ENCODE data around the gene NPFF.
"Not testable (repeated sequence)": the region's sequence is repeated elsewhere in the genome, so short reads cannot be mapped to it uniquely, and the experiment has no call there.

Gene NPFF

DNA sequence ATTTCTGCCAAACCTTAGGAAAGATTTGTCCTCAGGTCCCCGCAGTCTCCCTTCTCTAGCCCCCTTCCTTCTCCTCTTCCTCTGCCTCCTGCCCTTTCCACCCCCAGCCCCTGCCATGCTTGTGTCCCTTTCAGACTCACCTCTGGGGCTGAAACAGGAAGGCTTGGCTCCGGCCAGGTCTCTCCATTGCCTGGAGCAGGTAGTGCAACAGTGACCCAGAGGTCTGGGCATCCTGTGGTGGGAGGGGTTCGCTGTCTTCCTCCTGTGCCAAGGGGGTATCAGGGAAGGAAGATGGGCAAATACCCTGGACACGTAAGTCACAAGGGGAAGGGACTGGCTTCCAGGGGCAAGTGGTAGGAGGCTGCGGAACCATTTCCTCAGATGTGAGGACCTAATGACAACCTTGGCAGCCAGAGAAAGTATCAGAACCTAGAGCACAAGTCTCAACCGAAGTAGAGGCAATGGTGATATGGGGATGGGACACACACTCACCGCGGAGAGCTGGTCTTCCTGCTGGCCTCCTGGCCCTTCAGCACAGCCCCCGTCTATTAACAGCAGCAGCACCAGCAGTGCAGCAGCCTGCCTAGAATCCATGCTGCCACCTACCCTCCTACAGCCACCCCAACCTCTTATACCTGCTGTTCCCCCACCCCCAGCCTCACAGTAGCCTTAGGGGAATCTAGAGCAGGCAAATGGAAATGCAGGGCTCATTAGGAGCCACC, at the start of gene NPFF:
Gene NPFF (minus strand): TSS at position 604 of the 722 bp plus-strand sequence. CDS start 10 bp downstream, at position 594.
- FAIRE-seq = no peak

- no peak for FAIRE-seq
Measured at GRCh38 chr12:53552361-53553327, 45.4 kb upstream of the NPFF start.

- no peak for FAIRE-seq
Measured at GRCh38 chr12:53551889-53552291, 44.6 kb upstream of the NPFF start.

DNA sequence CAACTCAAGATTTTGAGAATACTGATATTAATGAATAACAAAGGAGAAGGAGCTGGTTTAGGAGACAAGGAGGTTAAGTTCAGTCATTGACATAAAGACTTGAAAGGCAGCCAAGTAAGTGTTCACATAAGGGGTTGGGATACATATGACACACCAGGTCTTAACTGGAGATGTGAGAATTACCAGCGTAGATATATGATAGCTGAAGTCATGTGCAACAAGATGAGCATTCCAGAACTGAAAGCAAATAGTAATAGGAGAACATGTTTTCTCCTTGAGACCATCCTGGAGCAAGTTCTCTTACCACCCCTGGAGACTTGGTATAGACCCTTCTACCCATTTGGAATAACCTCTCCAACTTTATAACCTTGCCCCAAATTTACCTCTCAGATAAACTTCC, 43.3 kb upstream of the NPFF start:
- no peak for FAIRE-seq

- FAIRE-seq = not testable (repeated sequence)
Measured at GRCh38 chr12:53550131-53550530, 42.8 kb upstream of the NPFF start.

DNA sequence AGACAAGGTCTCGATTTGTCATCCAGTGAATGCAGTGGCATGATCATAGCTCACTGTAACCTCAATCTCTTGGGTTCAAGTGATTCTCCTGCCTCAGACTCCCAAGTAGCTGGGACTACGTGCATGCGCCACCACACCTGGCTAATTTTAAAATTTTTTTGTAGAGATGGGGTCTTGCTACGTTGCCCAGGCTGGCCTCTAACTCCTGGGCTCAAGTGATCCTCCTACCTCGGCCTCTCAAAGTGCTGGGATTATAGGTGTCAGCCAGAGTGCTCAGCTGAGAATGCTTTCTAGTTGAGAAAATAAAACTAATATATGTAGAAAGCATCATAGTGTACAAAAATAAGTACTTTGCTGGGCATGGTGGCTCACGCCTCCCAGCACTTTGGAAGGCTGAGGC, 41.1 kb upstream of the NPFF start:
- not testable (repeated sequence) for FAIRE-seq

DNA sequence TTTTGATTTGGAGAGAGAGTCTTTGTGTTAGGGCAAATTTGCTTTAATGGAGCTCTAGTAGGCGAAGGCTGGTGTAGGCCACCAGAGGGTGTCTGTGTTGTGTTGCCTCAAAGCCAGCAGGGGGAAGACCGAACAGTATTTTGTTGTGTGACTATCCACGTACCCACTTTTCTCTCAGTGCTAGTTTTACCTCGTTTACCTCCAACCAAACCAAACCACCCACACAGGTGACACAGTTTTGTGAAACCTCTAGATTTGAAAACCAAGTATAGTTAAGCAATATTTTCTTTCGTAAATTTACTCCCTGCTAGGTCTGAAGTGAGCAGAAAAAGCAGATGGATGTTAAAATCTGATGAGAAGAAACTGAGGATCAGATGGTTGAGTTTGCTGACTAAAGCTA, 36.3 kb upstream of the NPFF start:
- FAIRE-seq = no peak

GRCh38 chr12:53539526-53539925, 32.2 kb upstream of the NPFF start:
- no peak for FAIRE-seq

DNA sequence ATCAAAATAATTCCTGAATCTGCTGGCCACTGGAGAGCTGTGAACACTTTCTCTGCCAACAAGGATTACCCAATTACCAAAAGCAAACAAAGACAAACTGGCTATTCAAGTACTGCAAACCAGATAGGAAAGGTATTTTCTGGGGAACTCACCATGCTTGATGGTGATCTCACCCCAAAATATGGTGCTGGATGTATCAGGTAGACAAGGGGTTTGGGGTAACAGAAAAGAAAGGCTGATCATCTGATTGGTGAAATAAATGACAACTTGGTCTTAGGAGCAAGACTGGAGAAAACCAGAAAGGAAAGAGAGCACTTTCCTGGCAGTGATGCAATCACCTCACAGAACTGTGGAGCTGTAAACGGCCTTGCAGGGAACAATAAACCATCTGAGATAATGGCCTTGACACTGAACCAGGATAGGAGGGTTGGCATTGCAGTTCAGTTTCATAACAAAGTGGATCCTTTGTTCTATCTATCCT, 31.0 kb upstream of the NPFF start:
- FAIRE-seq = no peak

GRCh38 chr12:53536962-53537361, 29.7 kb upstream of the NPFF start:
- no peak for FAIRE-seq

GRCh38 chr12:53533471-53533870, 26.2 kb upstream of the NPFF start:
- FAIRE-seq = no peak

DNA sequence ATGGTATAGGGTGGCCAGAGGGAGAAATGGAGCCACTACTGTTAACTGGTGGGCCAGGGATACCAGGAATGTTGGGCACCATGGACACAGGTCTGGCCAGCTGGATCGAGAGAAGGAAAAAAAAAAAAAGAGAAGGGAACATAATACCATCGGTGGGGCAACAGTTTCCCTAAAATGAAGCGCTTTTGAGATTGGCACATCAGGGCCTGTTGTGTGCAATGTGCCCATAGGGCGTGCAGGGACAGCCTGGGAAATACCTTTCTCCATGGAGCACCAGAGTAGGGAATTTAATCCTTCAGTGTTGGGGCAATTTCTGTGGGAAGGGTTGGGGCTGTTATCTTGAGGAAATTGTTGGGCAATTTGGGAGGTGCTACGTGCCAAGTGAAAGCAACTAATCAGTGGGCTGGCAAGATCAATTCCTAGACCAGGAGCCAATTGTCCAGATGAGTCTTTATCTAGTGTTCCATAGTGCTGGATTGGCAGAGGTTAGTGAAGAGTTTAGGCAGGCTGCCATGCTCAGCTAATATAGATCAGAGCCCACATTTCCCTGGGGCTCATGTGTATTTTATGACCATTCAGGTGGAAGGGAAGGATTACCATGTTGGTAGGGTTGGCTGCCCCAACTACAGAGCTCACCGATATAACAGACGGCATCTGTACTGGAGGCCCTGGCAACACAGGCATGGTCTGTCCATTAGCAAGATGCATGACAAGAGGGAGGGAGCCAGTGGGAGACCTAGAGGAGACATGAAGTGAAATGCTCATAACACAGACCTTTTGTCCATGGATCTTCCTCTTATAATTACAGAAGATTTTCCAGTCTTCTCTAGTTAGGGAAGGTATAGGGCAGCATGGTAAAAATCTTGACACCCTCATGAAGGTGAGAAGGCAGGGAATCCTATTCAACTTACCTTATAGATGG, 25.5 kb upstream of the NPFF start:
- no peak for FAIRE-seq

GRCh38 chr12:53532021-53532420, 24.7 kb upstream of the NPFF start:
- no peak for FAIRE-seq

GRCh38 chr12:53530920-53531319, 23.6 kb upstream of the NPFF start:
- FAIRE-seq = no peak

DNA sequence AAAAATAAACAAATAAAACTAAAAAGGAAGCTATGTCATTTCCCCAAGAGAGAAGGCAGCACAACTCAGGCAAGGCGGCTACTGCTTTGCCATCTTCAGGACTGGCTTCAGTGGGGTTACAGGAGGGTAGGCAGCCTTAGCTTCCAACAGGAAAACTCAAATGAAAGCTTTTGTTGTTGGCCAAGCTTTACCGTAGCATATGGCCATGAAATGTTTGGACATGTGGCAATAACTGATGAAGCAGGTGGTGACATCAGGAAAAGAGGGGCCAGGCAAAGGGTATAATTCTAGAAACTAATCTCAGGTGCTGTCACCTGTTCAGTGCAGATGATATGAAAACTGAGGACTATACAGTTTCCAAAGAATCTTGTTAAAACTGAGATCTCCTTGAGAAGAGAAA, 22.8 kb upstream of the NPFF start:
- no peak for FAIRE-seq

DNA sequence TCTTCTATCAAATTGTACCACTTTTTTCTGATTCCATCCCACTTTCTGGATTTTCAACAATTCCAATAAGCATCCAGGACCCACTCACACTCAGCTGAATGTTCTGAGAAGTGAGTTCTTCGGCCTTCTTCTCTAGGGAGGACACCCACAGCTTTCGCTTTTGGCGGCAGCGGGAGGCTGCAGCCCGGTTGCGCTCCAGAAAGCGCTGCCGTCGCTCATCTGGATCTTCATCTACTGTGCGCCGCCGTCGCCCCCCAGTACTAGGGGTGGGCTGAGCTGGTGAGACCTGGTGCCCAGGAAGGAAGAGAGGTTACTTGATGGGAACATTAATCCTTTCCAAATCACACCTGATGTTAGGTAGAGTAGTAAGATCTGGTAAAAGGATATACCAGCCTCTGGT, 17.2 kb upstream of the NPFF start:
- FAIRE-seq = no peak

- FAIRE-seq = no peak
Measured at GRCh38 chr12:53523131-53523530, 15.8 kb upstream of the NPFF start.

DNA sequence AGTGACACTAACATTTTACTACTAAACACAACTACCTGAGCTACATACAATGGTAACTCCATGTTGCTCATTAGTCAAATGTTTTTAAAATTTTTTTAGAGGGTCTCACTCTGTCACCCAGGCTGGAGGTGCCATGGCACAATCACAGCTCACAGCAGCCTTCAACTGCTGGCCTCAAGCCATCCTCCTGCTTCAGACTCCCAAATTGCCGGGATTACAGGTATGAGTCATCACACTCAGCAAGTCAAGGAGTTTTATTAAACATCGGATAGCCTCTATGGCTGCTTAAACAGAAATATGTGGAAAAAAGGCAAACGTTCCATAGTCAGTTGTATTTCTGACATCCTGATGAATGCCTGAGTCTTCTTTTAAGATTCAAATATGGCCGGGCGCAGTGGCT, 11.1 kb upstream of the NPFF start:
- no peak for FAIRE-seq

DNA sequence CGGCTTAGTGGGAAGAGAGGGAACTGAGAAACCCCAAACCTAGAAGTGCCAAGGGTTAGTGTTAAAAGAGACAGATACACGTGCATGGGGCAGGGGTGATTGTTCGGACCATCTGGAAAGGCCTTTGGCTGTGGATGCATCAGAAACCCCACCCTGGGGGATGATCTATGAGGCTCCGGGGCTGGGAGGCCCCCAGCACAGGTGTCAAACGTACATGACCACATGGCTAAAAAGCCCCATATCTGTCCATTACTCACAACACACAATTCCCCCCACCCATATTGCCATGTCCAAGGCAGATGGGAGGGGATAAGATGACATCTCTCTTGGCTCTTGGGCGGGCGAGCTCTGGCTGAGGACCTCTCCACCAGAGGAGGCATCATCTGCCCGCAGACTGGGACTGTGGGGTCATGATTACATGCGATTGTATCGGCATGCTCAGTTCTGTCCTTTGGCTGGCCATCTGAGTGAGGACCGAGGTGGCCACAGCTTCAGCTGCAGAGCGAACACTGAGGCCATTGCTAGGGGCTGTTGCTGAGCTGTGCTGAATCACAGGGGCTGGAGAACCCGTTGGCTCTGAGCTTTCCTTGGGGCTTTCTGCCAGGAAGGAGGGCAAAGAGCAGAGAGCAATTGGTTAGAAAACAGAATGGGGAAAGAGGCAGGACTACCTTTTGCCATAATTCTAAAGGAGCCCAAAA, 9.6 kb upstream of the NPFF start:
- FAIRE-seq = no peak

DNA sequence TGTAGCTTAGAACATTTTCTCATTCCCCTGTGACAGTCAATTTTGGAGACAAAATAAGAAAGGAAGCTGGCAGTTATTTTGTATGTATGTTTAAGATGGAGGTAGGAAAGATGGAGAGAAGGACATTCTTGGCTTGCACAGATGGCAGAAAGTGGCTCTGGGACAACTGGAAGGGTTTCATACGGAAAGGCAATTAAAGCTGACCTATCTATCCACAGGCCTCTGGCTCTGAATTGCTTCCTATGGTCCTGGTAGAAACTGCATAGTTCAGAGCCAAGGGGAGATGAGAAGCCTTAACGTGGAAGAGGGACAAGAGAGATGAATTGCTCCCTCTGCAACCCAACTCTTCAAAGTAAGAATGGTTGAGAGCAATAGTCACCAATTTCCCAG, 8.0 kb upstream of the NPFF start:
- no peak for FAIRE-seq

DNA sequence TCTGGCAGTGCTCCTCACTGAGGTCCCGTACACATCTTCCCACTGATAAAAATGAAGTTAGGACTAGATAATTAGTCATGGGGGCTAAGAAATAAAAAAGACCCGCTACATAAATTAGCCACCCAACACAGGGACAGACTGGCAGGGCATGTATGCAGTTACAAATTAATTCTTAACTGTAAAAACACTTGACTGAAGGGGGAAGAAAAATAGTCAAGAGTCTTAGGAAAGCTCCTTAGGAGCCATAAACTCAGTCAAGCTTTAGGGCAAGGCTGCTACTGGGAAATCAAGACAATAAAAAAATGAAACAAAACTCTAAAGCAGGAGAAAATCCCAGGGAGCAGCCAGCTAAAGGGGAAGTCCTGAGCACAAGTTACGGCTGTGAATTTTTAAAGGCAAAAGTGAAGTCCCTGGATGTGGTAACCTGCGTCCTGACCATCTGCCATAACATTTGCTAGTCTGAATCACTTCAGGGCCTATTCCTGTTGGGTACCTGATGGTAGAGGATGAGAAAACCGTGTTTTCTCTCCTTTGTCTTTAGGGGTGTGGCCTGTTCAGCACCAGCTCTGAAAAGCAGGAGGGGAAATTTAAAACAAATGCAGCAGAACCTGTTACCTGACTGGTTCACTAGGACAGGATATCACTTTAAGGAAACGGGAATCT, 7.5 kb upstream of the NPFF start:
- no peak for FAIRE-seq
